GM21786 (cell line): ENCODE results near the gene KCNJ8.
"Not testable (repeated sequence)": the region's sequence is repeated elsewhere in the genome, so short reads cannot be mapped to it uniquely, and the experiment has no call there.

Experiments used
- ATAC-seq: cut with Tn5 transposase; IDR thresholded peaks from one replicate; pipeline ENCODE4 v1.9.1; 2021; ENCODE audit not compliant: unreplicated experiment

The KCNJ8 gene

DNA sequence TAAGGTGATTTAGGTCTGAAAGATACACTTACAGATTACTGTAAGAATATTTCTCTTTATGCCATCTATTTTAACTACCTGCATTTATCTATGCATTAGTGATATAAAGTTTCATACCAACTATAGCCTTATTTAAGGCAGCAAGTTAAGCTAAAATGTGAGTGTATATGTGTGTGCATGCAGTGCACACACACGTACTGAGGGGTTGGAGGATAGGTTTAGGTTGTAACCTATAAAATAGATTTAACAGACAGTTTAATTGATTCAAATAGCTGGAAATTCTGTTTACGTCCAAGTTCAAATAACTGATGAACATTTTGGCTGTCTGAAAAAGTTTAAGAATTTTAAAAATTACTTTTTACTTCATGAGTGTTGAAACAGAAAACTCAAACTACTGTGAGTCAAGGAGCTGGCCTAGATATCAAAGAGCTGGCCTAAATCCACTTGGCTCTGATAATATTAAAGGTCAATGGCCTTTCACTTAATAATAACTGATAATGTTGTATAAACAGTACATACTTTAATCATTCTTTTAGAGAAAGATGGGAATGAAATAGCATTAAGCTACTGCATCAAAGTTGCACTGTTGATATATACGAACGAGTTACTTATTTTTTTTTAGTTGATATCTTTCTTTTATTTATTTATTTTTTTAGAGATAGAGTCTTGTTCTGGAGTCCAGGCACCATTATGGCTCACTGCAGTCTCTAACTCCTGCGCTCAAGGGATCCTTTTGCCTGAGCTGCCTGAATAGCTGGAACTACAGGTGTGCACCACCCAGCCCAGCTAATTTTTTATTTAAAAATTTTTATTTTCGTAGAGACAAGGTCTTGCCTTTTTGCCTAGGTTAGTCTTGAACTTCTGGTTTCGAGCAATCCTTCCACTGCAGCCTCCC, 13.8 kb upstream of the KCNJ8 start:
- ATAC-seq, result no peak

DNA sequence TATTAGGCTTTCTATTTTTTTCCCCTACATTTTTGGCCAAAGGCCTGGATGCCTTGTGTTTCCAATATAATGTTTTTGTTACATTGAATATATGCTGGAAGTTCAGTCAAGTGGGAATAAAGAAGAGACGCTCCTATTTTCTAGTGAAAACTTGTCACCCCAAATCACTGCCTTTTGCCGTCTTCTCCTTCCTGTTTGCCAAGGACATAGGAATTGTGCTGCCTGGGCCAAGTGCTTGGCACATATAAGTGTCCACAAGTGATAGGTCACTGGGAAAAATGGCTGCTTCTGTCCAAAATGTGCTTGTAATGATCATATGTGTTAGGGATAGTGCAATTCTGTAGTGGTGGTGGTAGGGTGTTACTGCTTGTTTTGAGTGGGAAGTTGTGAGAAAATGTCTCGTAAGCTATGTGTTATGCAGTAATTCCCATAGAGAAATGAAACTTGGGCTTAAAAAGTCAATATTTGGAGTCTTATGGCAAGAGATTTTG, 11.6 kb upstream of the KCNJ8 start:
- no peak for ATAC-seq

DNA sequence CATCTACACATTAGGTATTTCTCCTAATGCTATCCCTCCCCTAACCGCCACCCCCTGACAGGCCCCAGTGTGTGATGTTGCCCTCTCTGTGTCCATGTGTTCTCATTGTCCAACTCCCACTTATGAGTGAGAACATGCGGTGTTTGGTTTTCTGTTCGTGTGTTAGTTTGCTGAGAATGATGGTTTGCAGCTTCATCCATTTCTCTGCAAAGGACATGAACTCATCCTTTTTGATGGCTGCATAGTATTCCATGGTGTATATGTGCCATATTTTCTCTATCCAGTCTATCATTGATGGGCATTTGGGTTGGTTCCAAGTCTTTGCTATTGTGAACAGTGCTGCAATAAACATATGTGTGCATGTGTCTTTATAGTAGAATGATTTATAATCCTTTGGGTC, 8.2 kb upstream of the KCNJ8 start:
- ATAC-seq, result not testable (repeated sequence)

DNA sequence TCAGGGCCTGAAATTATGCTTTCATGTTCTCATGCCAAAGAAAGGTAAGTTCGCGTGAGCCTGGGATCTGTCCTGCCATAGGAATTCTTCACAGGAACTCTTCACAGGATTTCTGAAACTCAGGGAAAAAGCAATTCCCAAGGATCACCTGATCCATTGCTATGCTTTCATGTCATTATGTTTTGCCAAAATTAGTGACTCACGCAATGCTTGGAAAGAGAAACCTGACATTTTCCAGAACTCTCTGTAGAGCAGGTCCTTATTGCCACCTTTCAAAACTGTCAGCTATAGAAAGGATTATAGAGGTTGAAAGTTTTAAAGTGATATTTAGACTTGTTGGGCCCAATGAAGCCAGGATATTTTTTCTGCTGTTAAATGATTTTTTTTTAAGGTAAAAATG, 6.3 kb upstream of the KCNJ8 start:
- ATAC-seq, result no peak

DNA sequence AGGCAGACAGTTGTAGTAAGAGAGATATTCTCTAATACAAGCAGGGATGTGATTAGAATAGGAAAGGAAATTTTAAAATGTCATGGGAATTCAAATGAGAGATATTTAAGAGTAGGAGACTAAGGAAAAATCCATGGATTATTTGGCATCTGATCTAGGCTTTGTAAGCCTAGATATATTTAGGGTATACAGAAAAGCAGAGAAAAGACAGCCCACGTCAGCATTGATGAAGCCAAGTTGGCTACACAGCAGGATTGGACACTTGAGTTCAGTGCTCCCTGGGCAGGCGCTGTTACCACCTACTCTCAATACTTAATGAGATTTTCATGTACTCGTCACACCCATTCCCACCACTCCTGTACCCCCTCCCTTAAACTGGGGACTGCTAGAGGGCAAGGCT, 1.7 kb upstream of the KCNJ8 start:
- no peak for ATAC-seq

DNA sequence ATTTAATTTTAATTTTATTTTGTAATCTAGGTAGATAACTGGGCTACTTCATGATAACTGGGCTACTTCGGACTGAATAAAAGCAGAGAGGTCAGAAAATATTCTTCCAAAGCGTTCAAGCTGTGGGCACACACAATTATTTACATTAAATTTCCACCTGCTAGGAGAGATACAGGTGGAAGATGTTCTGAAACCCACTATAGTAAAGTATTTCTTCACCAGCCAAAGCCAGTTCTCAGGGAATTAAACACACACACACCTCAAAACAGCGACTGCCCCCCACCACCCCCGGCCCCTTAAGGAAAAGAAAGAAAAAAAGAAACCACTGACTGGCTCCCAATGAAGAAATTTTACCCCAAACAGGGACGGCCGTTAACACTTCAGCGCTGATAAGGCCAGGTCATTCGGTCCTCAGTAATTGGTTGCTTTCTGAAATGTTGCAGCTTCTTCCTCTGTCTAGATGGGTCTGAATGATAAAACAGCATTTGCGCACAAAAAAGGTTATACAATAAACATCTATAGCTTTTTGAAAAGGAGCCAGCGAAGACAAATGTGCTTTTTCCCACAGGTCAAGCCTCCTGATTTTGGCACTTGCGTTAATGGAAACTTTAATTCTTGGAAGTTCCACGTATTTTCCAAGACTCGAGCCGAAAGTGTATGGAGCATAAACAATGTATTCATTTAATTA, 771 bp upstream of the KCNJ8 start:
- no peak for ATAC-seq

DNA sequence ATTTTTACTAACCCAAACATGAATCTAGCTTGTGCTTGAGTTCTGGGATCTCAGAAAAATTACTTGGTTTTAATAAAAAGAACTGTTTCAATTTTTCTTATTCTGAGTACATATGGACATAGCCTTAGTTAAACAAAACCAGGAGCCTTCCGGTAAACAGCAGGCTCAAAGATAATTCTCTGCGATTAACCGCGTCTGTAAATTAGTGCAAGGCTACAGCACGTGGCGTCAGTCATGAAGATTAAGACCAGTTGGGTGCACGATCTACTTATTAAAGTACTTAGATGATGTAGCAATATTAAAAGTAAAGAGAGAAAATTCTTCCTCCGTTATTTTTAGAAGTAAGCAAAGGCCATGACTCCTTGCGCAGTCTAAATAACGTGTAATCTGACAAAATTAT, 700 bp downstream of the KCNJ8 start:
- no peak for ATAC-seq

DNA sequence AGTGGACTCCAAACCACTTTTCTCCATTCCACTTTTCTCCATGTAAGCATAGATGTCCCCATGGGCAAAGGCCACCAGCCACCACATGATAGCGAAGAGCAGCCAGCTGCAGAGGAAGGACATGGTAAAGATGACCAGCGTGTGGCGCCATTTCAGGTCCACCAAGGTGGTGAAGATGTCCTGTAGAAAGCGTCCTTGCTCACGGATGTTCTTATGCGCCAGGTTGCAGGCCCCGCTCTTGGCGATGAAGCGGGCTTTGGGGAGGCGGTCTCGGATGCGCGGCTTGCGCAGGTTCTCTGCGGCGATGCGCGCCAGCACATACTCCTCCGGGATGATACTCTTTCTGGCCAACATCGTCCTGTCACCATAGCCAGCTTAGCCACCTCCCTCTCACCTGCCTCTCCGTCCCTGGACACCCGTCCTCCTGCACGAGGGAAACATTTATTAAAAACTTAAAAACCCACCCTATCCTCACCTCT, 1.2 kb downstream of the KCNJ8 start:
- ATAC-seq, result no peak

DNA sequence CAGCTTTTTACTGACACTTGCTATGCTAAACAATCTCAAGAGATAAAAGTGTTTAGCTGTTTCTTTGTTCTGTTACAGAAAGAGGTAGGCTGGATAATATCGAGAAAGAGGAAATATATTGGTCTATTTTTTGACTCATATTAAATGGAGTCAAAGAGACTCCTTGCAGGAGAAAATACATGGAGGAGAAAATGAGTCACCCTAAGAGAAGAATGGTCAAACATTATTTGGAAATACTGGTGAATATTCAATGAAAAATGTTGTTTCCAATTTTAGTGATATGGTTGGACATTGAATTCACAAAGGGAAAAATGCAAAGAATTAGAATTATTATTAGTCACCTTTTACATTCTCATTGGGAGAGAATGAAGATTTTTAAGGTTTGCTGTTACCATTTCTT, 3.2 kb downstream of the KCNJ8 start:
- no peak for ATAC-seq

DNA sequence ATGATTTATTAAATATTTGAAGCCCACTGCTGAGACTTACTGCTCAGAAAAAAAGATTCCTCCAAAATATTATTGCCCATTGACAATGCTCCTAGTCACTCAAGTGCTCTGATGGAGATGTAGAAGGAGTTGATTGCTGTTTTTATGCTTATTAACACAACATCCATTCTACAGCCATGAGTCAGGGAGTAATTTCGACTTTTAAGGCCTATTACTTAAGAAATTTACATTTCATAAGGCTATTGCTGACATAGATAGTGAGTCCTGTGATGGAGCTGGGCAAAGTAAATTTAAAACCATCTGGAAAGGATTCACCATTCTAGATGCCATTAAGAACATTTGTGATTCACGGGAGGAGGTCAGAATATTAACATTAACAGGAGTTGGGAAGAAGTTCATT, 5.2 kb downstream of the KCNJ8 start:
- no peak for ATAC-seq

DNA sequence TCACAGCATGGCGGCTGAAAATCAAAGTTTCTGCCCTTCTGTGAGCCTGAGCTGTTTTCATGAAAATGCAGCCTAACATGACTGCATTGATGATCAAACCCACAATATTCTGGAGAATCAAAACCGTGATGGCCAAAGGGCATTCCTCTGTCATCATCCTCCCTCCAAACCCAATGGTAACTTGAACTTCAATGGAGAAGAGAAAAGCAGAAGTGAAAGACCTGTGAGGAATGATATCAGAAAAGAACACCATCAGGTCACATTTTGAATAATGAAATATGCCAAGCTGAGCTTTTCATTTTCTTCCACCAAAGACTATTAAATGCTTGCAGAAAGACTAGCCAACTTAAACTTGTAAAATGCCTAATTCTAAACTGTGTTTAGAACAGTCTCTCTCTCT, 8.1 kb downstream of the KCNJ8 start:
- no peak for ATAC-seq

DNA sequence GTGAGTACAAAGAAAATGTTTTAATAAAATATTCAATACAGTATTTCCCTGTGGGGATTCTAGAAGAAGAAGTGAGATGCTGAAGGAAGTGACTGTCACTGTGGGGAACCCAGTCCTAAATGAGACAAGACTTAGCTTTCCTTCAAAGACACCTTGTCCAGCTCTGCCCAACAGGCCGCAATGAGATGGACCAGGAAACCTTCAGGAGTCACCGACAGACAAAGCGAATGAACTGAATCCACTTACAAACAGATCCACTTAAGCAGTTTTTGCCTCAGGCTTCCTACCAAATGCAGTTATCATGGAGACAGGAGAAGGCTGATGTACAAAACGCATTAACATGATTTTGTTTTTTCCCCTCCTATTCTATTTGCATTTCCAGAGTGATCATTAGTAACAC, 9.6 kb downstream of the KCNJ8 start:
- ATAC-seq, result no peak

DNA sequence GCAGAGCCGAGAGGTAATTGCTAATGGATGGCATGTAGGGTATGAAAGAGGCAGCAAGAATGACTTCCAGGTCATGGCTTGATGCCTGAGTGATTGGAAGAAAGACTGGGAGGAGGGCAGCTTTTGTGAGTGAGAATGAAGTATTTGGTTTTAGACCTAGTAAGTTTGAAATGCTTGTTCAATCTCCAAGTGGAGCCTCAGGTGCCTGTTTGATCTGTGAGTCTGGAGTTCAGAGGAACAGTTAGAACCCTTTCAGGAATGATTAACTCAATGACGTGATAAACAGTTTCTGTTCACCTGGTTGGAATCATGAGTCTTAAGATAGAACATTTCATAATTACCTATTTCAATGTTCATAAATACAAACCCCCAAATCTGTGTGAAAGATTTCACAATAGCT, 10.4 kb downstream of the KCNJ8 start:
- ATAC-seq, result no peak

DNA sequence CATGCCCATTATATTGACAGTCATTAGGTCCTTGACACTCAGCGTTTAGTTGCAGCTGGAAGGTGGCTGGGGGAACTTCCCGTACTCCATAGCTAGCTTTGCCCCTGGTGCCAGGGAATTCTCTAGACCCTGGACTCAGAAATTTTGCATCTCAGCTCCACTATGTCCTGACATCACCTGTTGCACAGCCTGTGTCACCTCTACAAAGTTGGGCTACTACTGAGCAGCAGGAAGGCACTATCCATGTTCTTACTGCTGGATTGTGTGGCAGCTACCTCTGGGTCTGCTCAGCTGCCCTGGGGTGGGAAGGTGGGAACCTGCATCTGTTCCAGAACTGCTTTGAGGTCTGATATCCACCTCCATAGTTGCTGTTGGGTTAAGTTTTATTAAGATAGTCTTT, 11.0 kb downstream of the KCNJ8 start:
- no peak for ATAC-seq

DNA sequence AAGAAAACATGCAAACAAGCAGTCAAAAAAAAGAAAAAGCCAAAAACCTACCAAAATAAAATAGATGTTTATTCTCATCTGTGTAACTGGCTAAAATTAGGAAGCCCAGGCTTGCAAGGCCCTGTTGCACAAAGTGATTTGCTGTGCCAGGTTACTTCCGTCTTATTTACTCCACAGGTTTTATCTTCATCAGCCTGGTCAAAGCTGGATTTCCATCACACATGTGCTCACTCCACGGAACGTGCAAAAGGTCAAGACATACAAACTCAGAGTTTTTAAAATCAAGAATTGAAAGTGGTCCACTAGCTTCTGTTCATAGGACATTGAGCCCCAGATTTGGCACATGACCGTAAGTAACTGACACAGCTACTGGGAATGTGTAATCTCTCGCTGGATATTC, 14.8 kb downstream of the KCNJ8 start:
- no peak for ATAC-seq

DNA sequence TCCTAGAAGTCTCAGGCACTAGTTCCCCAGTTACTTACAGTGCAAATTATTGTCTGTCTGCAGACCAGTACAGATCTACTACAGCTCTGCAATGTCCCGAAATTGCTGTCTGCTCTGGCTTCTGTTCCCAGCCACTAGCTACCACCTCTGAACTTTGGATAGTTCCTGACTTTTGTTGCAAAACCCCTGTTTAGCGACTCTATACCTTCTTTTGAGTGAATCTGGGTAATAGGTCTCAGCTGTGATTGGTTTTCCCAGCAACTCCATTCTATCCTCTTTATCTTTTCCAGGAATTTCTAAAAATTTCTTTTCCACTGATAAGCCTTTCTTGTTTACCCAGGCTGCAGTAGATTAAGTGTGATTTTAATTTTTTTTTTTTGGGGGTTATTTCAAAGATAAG, 16.8 kb downstream of the KCNJ8 start:
- ATAC-seq, result no peak

DNA sequence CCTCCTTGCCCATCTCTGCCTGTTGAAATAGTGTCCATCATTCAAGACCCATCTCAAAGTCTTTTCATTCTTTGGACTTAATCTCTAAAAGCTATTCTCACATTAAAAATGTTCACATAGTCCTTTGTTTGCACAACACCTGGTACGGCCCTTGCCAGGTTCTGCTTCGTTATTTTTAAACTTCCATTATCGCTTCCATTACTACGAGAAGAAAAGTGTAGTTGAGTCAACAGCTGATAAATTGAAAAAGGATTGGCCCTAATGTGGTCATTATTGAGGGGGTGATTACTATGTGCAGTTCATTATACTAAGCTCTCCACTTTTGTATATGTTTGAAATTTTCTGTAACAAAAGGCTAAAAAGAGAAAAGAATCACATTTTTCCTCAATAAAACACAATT, 17.8 kb downstream of the KCNJ8 start:
- ATAC-seq, result no peak

DNA sequence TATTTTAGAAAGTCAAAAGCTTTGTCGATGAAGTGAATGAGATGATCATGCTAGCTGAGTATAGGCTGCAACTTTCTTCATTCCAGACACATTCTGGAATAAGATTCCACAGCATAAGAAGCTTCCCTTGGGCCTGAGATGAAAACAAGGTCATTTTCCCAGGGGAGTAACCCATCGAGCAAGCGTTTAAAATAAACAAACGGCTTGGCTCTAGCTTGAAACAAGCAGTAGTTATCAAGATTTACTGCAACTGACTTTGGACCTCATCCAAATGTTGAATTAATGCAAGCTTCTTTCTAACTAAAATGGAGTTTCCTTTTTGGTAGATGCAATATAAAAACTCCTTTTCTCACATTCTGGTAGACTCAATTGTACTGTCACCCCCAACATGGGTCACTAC, 23.0 kb downstream of the KCNJ8 start:
- ATAC-seq, result no peak

DNA sequence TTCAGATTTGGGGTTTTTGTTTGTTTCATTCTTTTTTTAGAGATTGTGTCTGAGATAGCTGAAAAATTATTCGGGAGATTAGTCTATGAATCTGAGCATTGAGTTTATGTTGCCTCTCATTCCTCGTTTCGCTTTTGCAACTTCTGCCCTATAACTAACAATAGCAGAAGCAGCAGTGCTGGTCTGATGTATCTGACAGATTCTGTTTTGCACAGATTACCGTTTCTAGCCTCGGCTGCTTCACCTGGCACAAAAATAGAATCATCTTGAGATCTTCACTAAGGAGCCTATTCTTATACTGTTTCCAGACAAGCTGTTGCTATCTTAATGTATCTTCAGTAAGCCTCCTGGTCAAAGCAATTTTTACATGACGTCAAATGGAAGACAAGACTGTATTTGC, 29.2 kb downstream of the KCNJ8 start:
- ATAC-seq, result no peak

DNA sequence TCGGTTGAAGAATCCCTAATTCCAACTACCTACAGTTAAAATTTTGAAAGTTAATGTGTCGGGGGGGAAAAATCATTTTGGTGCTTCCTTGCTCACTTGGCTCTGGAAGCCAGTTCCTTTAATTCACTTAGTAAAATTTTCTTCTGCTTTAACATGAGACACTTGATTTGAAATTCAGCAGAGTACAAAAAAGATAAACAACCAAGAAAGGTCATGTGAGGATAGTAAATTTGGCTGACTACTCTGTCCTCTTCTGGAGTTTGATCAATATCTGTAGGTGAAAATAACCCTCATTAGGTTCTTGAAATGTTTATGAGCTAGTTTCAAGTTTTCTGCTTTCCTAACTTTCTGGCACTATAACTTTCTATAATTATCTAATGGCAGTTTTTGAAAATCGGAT, 43.4 kb downstream of the KCNJ8 start:
- ATAC-seq, result no peak

DNA sequence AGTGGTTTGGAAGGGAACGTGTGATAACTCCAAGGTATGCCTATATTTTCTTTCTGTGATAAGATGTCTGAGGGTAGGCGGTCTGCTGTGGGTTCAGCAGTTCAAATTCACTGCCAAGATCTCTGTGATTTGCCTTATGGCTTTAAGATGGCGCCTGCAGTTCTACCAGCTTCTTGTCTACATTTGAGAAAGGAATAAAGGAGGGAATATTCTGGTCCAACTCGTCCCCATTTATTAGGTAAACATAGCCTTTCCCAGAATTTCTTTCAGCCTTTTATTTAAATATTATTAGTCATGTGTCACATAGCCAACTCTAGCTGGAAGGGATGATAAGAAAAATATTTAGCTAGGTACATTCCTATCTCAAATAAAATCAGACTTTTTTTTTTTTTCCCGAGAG, 48.8 kb downstream of the KCNJ8 start:
- ATAC-seq, result no peak

DNA sequence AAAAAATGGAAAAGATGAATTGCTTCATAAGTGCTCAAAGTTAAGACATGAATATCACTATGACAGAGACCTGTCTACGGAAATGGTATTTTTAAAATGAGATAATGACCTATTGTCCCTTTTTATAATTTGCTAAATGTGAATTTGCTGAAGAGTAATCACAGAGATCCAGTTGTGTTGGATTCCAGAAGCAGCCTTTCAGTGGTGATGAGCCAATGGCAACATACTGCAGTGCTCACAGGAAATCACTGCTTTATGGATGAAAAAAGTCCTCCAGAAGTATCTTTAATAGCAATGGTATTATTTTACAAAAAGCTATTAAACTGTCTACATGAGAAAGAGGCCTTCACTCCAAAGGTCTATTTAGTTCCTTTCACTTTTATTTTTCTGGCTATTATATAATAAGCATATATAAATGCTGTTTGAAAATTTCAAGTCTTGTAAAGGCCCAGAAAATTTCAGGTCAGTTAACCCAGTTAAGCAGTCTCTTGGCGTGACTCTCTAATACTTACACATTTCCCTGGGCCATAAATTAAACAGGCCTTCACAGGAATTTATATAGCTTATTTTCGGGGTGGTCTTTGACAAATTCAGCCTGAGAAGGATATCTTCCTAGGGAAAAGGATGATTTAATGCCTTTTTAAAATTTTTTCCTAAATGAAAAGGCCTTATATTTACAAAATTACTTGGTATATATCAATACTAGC, 55.4 kb downstream of the KCNJ8 start:
- ATAC-seq, result no peak
